Endothelial cell of umbilical vein (primary cell): Measurements from ENCODE around the gene EMD. TPM values are rescaled to one million over a fixed set of nuclear protein-coding genes. Genes with fewer than 3 reads are reported as not detected.

Source experiments
- BruUV-seq: library from RNA; stranded (reverse); fragments of 400-500 nt; replicated peaks from 2 replicates; lab custom pipeline; 2021; lab: Mats Ljungman, UMichigan
- CTCF ChIA-PET: fragments of 300-600, 350-600 bp; sonication (Branson Sonifier 250); formaldehyde crosslinking; loops from one replicate; lab custom pipeline; 2021; ENCODE audit warnings: antibody characterized with exemption, inconsistent platforms; lab: Charles Lee
- POLR2A ChIA-PET: fragments of 300-600, 350-600 bp; sonication (Branson Sonifier 250); formaldehyde crosslinking; loops from one replicate; lab custom pipeline; 2021; ENCODE audit warnings: antibody characterized with exemption, inconsistent platforms; lab: Charles Lee
- DNase-seq: peaks from one replicate; pipeline ENCODE4 v3.0.0-alpha.2; 2011; ENCODE audit warnings: low read depth, low spot score
- FAIRE-seq: peaks from 2 replicates; lab custom pipeline; 2011; peaks lifted over from hg19 to GRCh38; lab: Jason Lieb, UNC
- H2AFZ ChIP-seq: 2 replicates; pipeline ENCODE4 v1.6.0; 2012; ENCODE audit warnings: low read depth, low read length, control low read depth, inconsistent platforms
- H3K27ac ChIP-seq: 2 replicates; pipeline ENCODE4 v1.5.1; 2011; ENCODE audit warnings: low read depth, mild to moderate bottlenecking, control low read depth, low read length, moderate library complexity; ENCODE audit not compliant: insufficient read depth
- H3K27me3 ChIP-seq, 2 experiments: 2 replicates each; pipeline versions ENCODE4 v1.6.0 to v1.6.1; 2011; ENCODE audit warnings: low read length in 2 of 2, mixed read lengths in 1 of 2; ENCODE audit not compliant: control insufficient read depth in 2 of 2, insufficient read depth in 2 of 2
- H3K36me3 ChIP-seq, 2 experiments: 2 replicates in 1 of 2; 3 replicates in 1 of 2; pipeline ENCODE4 v1.5.1; 2011; ENCODE audit warnings: low read length in 2 of 2, mild to moderate bottlenecking in 1 of 2, moderate library complexity in 1 of 2; ENCODE audit not compliant: control insufficient read depth in 2 of 2, insufficient read depth in 2 of 2; ENCODE audit errors: extremely low read depth in 1 of 2
- H3K4me1 ChIP-seq: 3 replicates; pipeline ENCODE4 v1.5.1; 2011; ENCODE audit warnings: mild to moderate bottlenecking, low read length; ENCODE audit not compliant: control insufficient read depth, insufficient read depth; ENCODE audit errors: extremely low read depth
- H3K4me2 ChIP-seq: 2 replicates; pipeline ENCODE4 v1.6.1; 2011; ENCODE audit warnings: low read length, control low read depth, mixed read lengths; ENCODE audit not compliant: insufficient read depth
- H3K4me3 ChIP-seq, 3 experiments: fragments of 200-600 bp in 1 of 3; sonication (generic), shearing (Covaris generic) in 1 of 3; replicated peaks in 1 of 3; 2 replicates each; pipeline ENCODE4 v1.5.1; 2011 to 2016; ENCODE audit warnings: control low read depth in 3 of 3, low read length in 3 of 3, mild to moderate bottlenecking in 2 of 3, inconsistent platforms in 1 of 3, low read depth in 1 of 3, moderate library complexity in 1 of 3; ENCODE audit not compliant: insufficient read depth in 1 of 3
- H3K79me2 ChIP-seq: 2 replicates; pipeline ENCODE4 v1.6.0; 2012; ENCODE audit warnings: low read length, inconsistent platforms; ENCODE audit not compliant: control insufficient read depth, insufficient read depth
- H3K9ac ChIP-seq: replicated peaks from 2 replicates; pipeline ENCODE3; 2011; ENCODE audit warnings: low read length, control low read depth; ENCODE audit not compliant: insufficient read depth; ENCODE audit errors: extremely low read depth
- H3K9me1 ChIP-seq: replicated peaks from 3 replicates; pipeline ENCODE4 v1.6.0; 2011; ENCODE audit warnings: mild to moderate bottlenecking, low read length; ENCODE audit not compliant: control insufficient read depth, insufficient read depth; ENCODE audit errors: extremely low read depth
- H3K9me3 ChIP-seq: replicated peaks from 2 replicates; pipeline ENCODE4 v1.5.1; 2012; ENCODE audit warnings: low read length, inconsistent platforms; ENCODE audit not compliant: control insufficient read depth, insufficient read depth
- H4K20me1 ChIP-seq: replicated peaks from 2 replicates; pipeline ENCODE3; 2011; ENCODE audit warnings: mild to moderate bottlenecking, low read length; ENCODE audit not compliant: control insufficient read depth, insufficient read depth; ENCODE audit errors: extremely low read depth
- EZH2 ChIP-seq: IDR thresholded peaks from 2 replicates; pipeline ENCODE4 v1.6.1; 2012; ENCODE audit warnings: borderline replicate concordance, low read depth, mild to moderate bottlenecking, moderate library complexity, low read length, inconsistent platforms; ENCODE audit not compliant: severe bottlenecking
- GATA2 ChIP-seq: IDR thresholded peaks from 2 replicates; pipeline ENCODE4 v1.7.0; 2011; ENCODE audit warnings: low read depth, mild to moderate bottlenecking, moderate library complexity, mixed read lengths, low read length; ENCODE audit not compliant: insufficient read length, insufficient read depth
- JUN ChIP-seq: IDR thresholded peaks from 2 replicates; pipeline ENCODE4 v1.6.1; 2011; ENCODE audit warnings: borderline replicate concordance, low read depth; ENCODE audit not compliant: insufficient read length, insufficient read depth
- MYC ChIP-seq: IDR thresholded peaks from one replicate; pipeline ENCODE4 v1.6.1; 2011; ENCODE audit warnings: mild to moderate bottlenecking, low read depth, low read length
- POLR2A ChIP-seq: IDR thresholded peaks from 2 replicates; pipeline ENCODE4 v1.6.1; 2012; ENCODE audit warnings: low read depth, mild to moderate bottlenecking, control low read depth, low read length
- POLR2AphosphoS5 ChIP-seq: IDR thresholded peaks from 2 replicates; pipeline ENCODE4 v1.6.1; 2012; ENCODE audit warnings: low read depth, mild to moderate bottlenecking, control low read depth, low read length, moderate library complexity; ENCODE audit not compliant: insufficient read depth
- dilution Hi-C: fragments of 300-500 bp; cut with MboI; formaldehyde crosslinking; loops from one replicate; pipeline ENCODE4 v1.15.0; 2019; ENCODE audit warnings: low sequenced_read_pairs; ENCODE audit not compliant: extremely low pct_ligation_motif_present
- intact Hi-C: fragments of 100-400 bp; cut with micrococcal nuclease; formaldehyde crosslinking; loops from one replicate; pipeline ENCODE4 v1.10.0; 2022
- polyA plus RNA-seq, 4 experiments: library from polyadenylated mRNA; depleted of rRNA in 3 of 4; stranded (reverse) in 3 of 4; unstranded in 1 of 4; fragments of >200 nt; gene quantifications; 2 replicates each; pipeline versions ENCODE4 v1.2.1 to v1.2.3, GENCODE V29; 2011 to 2012; ENCODE audit warnings: missing spikeins in 1 of 4
- total RNA-seq: library from RNA; stranded (reverse); gene quantifications from 2 replicates; pipeline ENCODE4 v1.2.3, GENCODE V29; 2021

EMD gene
- total and polyA plus RNA-seq, 2 donors (not counting 3 experiments of a cell fraction or from before 2014, with no cell fraction given) = 50.6 to 76.8 TPM

DNA sequence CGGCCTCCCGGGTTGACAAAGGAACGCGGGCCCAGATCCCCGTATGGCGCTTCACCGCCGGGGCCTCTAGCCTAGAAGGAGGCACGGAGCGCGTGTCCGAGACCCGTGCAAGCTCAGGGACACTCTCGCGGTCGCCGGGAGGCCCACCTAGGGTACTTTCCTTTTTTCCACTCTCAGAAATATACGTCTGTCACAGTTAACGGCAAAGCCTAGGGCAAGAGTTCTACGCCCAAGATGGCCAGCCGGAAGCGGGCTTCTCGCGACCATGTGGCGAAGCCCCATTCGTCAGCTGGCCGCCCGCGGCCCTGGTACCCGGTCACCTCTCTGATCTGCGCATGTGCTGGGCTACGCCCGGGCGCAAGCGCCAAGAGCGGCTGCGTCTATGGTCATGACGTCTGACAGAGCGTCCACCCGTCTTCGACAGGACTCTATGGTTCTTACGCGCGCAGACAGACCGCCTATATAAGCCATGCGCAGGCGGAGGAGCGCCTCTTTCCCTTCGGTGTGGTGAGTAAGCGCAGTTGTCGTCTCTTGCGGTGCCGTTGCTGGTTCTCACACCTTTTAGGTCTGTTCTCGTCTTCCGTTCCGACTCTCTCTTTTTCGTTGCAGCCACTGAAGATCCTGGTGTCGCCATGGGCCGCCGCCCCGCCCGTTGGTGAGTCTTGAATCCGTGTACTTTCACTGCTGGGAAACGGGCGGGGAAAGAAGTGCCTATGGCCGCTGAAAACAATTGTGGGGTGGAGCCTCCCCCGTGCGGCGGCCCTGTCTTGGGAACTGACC is 19.0 kb downstream of the EMD start, which contains the start of gene RPL10:
Gene RPL10, plus strand, starts transcription at position 490 of the 780 bp plus-strand sequence. Its CDS starts 143 bp downstream, at position 633.
- Histone ChIP-seq H3K79me2 (peaks cover 20% of the 10 kb centered on the region), H3K4me1 (peaks cover 8% of the 10 kb centered on the region), H3K27ac (peak within 1 kb of the TSS; percentile 87), H3K9me1 (no peaks in the 10 kb centered on the region), H3K9ac (peak within 1 kb of the TSS; percentile 95), H3K27me3 (no peaks in the 10 kb centered on the region), H4K20me1 (no peaks in the 10 kb centered on the region), H3K36me3 (peaks cover 15 to 18% of the 10 kb centered on the region in 2 experiments), H2AFZ (no peak within 1 kb of the TSS), H3K4me3 (peak within 1 kb of the TSS; percentile 29 to 86 (median 66)), H3K4me2 (peak within 1 kb of the TSS; percentile 82), H3K9me3 (no peaks in the 10 kb centered on the region)
- no TSS peak for BruUV-seq
- ChIA-PET POLR2A (interaction anchor here (0.5 to 1.4 kb wide), 6 partner anchors 19 to 427 kb away, joined by 3 to 9 read pairs (median 4); partner anchors contain the start of gene EMD), CTCF (interaction anchor here (1.2 to 2.1 kb wide), 5 partner anchors 11 to 46 kb away, joined by 4 to 6 read pairs (median 5); partner anchors contain the start of genes DNASE1L1, FAM50A and TAFAZZIN)
- peak; percentile 98 for DNase-seq
- intact Hi-C loops = no loop called here
- peak; percentile 93 for FAIRE-seq
- dilution Hi-C loops = no loop called here
- peak; percentile 97 for TF ChIP-seq POLR2AphosphoS5
- TF ChIP-seq EZH2 = no peak
- TF ChIP-seq JUN = no peak
- TF ChIP-seq GATA2 = no peak
- peak; percentile 99 for TF ChIP-seq POLR2A
- no peak for TF ChIP-seq MYC
